Epidermal melanocyte (primary cell): Measurements from ENCODE around the gene S100Z.
"Not testable (repeated sequence)": the region's sequence is repeated elsewhere in the genome, so short reads cannot be mapped to it uniquely, and the experiment has no call there.

Experiments used
- DNase-seq: peaks from one replicate; pipeline ENCODE4 v3.0.0; 2011; ENCODE audit warnings: low spot score; ENCODE audit not compliant: insufficient read length

S100Z gene

DNA sequence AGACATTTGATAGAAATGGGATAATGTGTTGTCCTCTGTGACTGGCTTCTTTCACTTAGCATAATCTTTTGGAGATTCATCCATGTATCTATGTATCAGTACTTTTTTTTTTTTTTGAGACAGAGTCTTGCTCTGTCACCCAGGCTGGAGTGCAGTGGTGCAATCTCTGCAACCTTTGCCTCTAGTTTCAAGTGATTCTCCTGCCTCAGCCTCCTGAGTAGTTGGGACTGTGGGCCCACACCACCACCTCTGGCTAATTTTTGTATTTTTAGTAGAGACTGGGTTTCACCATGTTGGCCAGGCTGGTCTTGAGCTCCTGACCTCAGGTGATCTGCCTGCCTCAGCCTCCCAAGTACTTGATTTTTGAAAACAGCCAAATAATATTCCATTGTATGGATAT is 23.4 kb upstream of the S100Z start:
- DNase-seq: not testable (repeated sequence)

DNA sequence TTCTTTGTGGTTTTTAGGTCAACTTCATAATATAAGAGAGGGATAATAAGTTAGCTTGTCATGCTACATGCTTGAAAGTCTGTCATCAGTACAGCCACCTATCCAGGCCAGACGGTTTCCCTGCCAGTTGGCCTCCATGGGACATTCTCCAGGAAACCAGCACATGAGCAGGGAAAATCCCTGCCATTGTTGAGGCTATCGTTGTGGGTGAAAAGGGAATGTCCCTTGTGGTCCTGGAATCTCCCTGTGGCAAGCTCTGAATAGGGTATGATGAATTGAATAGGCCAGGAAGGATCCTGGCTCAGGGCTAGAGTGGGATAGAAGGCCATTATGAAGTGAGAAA is 18.7 kb upstream of the S100Z start:
- DNase-seq: no peak

DNA sequence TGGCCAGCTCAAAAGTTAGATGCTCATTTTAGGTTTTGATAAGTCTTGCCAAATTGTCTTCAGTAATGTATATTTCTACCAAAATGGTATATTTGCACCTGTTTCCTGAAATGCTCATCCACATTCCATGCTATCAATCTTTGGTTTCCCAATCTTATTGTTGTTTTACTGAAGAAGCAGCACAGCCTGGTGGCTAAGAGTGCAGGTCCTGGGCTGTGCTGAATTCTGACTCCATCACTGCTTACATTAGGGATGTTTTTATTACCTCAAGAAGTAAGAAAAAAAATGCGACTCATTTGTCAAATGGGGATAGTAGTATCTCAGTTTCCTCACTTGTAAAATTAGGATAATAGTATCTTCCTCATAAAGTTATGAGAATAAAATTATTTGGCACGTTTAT is 13.6 kb upstream of the S100Z start:
- DNase-seq: no peak

DNA sequence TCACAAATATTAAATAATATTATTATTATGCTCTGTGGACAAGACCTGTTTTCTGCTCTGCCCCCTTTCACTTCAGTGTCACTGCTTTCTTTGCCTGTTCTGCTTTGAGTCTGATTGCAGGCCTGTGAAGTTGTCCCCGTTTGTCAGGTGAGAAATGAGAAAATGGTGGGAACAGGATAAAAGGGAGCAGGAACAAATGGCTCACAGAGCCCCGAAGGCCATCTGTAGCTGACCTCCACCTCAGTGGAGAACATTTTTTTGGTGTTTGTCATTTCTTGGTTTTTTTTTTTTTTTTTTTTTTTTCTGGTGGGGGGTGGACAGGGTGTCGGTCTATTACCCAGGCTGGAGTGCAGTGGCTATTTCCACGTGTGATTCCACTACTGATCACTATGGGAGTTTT is 13.2 kb upstream of the S100Z start:
- no peak for DNase-seq

DNA sequence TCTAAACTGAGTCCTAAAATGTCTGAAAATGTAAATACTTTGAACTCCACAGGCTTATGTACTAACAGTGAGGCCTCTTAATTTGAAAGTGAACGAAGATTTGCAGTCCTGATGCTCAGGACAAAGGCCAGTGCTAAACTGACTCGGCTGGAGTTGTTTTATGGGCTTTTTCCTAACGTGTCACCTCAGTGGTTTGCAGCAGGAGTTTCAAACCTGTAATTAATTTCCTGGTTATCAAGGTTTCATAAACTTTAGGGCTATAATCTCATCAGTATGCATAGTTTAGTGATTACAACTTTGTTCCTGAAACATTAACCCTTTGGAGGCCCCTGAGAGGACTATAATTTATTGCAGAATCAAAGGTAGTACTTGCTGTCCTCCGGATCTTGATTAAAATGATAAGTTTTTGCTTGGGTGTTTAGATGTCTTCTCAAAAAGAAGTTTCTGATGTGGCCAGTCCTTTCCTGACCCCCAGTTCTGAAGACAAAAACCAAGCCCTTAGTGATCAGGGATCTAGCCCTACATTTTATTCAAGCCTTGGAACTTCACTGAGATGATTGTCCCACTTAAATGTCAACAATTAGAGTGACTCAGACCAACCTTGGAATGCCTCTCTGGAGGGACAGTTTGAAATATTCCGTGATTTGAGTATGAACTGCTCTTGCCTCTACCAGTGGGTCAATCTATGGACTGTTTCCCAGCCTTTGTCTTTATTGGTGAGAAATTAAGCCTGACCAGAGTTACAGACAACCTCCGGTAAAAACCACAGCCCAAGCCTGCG is 11.1 kb upstream of the S100Z start:
- DNase-seq: no peak

DNA sequence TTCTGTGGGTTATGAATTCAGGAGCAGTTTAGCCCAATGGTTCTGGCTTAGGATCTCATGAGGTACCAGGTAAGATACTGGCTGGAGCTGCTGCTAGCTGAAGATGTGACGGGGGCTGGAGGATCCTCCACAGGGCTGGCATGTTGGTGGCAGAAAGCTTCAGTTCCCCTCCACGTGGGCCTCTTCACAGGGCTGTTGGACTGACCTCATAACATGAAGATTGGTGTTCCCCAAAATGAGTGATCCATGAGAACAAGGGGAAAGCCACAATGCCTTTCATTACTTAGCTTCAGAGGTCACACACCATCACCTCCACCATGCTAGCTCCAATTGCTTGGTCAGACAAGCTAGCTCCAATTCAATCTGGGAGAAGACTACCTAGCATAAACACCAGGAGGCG is 8.5 kb upstream of the S100Z start:
- DNase-seq: no peak

DNA sequence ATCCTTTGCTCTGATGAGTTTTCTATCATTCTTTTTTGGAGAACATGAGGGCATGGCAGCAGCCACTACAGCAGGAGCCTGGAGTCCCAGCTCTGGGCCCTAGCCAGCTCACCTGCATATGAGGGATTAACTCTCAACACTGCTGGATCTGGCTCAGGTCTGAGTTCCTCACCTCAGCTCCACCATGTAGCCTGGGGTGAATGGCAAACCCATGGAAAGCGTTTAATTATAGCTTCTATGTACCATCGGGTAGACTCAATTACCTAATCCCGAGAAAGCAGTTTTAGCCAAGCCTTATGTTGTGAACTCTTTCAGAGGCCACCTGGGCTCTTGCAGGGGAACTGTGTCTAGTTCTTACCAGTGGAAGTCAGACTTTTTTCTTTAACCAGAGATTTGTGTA is 3.9 kb upstream of the S100Z start:
- DNase-seq: no peak

DNA sequence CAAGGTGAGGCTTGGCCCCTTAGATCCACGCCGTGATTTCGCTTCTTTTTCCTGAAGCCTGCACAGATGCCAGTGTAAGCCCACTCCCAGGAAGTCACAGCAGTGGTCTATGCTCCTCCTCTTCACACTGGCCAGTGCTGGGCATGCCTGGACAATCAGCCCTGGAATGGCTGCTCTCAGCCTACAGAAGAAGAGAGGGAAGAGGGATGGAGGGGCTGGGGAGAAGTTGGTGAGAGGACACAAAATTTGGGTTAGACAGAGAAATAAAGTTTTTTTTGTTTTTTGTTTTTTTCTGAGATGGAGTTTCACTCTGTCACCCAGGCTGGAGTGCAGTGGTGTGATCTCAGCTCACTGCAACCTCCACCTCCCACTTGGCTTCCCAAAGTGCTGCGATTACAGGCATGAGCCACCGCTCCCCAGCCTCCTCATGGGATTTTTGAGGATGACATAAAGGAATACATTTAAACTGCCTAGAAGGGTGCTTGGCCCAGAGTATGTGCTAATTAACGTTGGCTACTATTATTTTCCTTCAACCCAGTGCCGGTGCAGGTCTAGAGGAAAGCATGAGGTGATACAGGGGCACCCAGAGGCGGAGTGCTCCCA is 830 bp downstream of the S100Z start:
- no peak for DNase-seq

DNA sequence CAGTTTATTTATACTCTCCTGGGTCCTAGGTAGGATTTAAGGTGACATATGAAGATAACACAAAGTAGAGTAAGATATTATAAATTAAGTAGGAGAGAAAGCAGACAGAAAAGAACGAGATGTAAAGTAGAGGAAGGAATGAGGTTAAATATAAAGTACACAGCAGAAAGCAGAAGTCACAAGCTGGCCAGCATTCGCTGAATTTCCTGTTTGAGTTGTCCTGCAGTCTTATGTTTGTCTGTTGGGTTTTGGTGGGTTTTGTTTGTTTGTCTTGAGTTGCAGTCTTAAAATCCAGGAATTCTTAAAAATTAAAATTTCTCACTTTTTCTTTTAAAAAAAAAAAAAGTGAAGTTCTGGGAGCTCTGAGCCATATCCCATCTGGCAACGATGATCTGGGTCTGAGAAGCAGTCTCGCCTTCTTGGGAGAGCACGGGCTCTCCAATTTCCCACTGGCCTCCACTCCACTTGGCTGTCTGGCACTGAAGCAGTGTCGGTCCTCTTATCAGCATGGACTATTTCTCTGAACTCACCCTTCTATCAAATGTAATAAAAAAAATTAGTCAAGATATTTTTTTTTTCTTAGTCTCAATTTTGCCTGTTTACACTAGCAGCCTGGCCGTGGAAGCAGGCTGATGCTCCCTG is 2.0 kb downstream of the S100Z start:
- DNase-seq: no peak

DNA sequence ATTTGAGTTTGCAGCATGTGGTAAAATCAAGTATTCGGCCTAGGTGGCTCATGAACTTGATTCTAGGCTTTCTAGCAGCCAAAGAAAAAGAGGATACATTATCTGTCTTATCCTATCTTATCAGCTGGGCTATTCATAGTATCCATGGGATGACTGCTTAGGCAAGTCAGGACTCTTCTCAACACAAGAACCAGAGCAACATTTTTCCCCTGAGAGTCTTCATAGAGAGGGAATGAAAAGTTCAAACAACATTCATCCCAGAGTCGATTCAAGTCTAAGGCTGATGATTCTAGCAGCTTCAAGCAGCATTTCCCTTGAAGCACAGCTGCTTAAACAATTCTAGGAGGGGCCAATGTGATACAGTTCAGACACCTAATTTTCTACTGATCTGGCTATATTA is 3.0 kb downstream of the S100Z start:
- DNase-seq: no peak

DNA sequence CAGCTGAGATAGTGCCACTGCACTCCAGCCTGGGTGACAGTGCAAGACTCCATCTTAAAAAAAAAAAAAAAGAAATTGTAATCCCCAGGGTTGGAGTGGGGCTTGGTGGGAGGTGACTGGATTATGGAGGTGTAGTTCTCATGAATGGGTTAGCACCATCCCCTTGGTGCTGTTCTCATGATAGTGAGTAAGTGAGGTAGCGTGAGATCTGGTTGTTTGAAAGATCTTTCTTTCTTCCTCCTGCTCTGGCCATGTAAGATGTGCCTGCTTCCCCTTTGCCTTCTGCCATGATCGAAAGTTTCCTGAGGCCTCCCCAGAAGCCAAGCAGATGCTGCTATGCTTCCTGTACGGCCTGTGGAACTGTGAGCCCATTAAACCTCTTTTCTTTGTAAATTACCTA is 3.9 kb downstream of the S100Z start:
- not testable (repeated sequence) for DNase-seq

DNA sequence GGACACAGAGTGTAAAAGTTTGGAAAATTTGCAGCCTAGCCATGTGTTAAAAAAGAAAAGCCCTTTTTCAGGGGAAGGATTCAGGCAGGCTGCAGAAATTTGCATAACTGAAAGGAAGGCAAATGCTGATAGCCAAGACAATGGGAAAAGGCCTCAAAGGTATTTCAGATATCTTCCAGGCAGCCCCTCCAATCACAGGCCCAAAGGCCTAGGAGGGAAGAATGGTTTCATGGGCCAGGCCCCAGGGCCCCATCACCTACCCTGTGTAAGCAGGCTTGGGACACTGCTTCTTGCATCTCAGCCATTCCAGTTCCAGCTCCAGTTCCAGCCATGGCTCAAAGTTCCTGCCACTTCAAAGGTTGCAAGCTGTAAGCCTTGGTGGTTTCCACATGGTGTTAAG is 4.8 kb downstream of the S100Z start:
- DNase-seq: no peak

DNA sequence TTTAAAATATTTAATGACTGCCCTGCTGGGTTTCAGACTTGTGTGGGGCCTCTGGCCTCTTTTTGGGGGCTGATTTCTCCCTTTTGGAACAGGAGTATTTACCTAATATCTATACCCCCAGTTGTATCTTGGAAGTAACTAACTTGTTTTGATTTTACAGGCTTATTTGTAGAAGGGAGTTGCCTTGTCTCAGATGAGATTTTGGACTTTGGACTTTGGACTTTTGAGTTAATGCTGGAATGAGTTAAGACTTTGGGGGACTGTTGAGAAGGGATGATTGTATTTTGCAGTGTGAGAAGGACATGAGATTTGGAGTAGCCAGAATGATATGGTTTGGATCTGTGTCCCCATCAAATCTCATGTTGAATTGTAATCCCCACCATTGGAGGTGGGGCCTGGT is 5.7 kb downstream of the S100Z start:
- DNase-seq: not testable (repeated sequence)

DNA sequence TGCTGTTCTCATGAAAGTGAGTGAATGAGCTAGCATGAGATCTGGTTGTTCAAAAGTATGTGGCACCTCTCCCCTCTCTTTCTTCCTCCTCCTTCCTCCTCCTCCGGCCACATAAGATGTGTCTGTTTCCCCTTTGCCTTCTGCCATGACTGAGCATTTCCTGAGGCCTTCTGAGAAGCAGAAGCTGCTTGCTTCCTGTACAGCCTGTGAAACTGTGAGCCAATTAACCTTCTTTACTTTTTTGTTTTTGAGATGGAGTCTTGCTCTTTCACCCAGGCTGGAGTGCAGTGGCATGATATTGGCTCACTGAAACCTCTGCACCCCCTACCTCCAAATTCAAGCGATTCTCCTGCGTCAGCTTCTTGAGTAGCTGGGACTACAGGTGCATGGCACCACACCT is 6.1 kb downstream of the S100Z start:
- DNase-seq: no peak

DNA sequence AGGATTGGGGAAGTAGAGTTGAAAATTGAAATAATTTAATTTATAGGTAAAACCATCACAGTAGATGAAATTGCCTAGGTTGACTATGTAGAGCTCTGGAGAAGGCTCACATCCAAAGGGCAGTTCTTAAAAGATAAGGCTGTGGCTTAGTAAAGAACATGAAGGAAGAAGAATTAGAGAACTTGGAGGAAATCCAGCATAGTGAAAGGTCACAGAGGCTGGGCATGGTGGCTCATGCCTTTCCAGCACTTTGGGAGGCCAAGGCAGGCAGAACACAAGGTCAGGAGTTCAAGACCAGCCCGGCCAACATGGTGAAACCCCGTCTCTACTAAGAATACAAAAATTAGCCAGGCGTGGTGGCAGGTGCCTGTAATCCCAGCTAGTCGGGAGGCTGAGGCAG is 7.0 kb downstream of the S100Z start:
- not testable (repeated sequence) for DNase-seq

DNA sequence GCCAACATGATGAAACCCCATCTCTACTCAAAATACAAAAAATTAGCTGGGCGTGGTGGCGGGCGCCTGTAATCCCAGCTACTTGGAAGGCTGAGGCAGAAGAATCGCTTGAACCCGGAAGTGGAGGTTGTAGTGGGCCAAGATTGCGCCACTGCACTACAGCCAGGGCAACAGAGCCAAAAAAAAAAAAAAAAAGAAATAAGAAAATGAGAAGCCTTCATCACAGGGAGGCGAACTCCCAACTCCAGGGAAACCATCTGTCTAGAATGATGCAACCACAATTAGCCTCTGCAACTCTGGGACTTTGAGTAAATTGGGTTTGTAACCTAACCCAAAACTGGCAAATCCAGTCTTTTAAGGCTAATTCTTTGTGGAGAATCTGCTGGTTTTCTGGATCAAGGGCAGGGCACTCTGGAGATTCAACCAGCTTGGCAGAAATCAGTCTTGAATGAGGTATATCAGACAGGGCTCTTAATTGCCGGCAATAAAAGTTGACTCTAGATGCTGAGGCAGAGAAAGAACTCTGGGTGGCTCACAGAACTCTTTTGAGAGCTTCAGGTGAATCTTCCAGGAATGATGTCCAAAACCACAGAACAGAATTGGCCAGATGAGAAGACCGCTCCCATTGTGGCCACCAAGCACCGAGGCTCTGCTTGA is 9.9 kb downstream of the S100Z start:
- no peak for DNase-seq

DNA sequence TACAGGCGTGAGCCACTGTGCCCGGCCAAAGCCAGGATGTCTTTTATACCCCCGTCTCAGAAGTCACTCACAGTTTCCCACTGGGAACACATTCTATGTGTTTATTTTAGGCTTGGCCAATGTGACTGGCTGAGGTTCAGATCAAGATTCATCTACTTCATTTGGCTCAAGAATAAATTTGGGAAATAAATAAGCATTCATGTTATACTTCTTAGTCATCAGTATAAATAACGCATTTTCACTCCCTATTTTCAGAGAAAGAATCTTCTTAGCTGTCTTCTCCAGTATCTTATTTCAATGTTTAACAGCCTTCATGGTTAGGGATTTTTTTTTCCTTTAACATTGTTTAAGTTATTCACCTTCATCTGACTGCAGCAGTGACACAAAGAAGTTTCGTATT is 11.8 kb downstream of the S100Z start:
- no peak for DNase-seq

DNA sequence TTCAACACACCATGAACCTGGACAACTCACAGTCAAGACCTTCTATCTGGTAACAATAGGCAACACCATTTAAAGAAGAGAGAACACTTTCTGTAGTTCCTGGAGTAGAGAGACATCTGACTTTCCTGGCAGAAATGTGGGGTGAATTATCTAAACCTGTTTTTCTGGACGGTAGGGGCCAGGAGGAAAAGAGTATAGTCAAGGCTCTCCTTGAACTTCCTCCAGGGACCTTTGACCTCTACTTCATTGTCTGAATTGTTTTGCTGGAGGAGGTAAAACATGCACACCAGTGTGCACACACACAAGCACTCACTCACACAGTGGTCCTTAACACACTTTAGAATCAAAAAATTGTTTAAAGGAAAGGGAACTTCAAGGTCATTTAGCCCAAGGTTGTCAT is 13.2 kb downstream of the S100Z start:
- DNase-seq: no peak

DNA sequence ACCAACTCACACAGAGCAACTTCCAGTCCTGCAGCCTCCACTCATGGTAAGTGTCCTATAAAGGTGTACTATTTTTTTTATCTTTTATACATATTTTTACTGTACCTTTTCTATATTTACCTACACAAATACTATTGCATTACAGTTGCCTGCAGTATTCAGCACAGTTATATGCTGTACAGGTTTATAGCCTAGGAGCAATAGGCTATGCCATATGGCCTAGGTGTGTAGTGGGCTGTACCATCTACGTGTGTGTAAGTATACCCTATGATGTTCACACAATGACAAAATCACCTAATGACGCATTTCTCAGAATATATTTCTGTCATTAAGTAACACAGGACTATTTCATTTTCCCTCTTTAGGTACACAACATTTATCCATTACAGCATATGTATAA is 16.7 kb downstream of the S100Z start:
- DNase-seq: no peak

DNA sequence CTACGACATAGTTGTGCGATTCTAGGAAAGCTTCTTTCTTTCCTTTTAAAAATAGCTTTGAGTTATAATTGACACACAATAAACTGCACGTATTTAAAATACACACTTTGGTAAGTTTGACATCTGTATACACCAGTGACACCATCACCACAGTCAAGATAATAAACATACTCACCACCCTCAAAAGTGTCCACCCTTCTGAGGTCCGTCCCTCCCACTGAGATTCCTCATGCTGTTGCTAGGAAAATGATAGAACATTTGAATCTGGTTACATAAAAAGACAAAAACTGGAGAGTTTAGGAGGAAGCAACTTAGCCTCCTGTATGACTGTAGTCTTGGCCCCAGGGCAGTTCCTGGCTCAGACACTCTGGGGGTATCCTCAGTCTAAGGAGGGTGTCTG is 17.2 kb downstream of the S100Z start:
- DNase-seq: no peak

DNA sequence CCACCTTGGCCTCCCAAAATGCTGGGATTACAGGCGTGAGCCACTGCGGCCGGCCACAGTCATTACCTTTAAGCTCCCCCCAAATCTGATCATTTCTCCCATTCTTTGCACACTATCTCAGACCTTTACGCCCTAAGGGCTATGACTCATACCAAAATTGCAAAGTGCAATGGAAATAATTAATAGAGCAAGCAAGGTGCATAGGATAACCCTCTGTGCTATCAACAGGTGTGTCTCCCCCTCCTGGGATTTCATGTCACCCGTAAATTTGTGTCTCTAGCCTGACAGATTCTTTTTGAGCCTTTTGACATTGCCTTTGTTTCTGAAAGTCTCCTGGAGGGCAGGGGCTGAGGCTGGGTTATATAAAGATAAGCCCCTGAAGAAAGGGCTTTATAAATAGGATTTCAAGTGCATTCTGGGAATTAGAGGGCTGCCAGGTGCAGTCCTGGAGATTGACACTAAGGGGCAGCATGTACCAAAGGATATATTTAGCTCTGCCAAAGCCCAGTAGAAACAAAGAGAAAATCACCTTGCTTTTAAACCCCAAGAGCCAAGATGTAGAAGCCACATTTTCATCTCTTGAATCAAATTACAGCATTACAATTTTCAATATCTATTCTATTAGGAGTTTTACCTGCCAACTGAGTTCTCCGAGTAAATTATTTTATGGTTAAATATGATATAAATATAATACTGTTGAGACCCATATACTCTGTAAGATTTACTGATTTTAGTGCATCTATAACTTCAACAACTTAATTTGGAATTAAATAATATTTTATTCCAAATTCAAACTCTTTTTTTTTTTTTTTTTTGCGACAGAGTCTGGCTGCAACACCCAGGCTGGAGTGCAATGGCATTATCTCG is 18.2 kb downstream of the S100Z start:
- peak; percentile 53 for DNase-seq

DNA sequence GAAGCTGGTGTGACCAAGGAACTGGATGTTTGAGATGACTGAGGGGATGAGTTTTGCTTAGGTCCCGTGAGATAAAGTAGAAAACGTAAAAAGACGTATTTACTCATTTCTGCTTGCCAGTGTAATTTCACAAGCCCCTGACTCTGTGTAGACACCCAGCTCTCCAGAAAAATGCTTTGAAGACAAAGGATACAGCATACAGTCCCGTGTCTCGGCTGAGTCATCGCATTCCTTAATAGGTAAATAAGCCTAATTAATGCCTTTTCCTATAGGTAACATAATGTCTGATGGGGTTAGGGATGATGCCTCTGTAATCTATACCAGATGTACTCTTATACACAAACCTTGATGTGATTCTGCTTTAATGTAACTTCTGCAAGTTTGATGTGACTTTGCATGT is 20.2 kb downstream of the S100Z start:
- no peak for DNase-seq
